Endothelial cell of umbilical vein (primary cell): Measurements from ENCODE around the gene UGT1A3. TPM values are rescaled to one million over a fixed set of nuclear protein-coding genes. Genes with fewer than 3 reads are reported as not detected.
A peak's percentile ranks its signal among the peaks of the same experiment; 100 is the strongest.
"Not testable (repeated sequence)": the region's sequence is repeated elsewhere in the genome, so short reads cannot be mapped to it uniquely, and the experiment has no call there.

Experiments used
- BruUV-seq: library from RNA; stranded (reverse); fragments of 400-500 nt; replicated peaks from 2 replicates; lab custom pipeline; 2021; lab: Mats Ljungman, UMichigan
- CTCF ChIA-PET: fragments of 300-600, 350-600 bp; sonication (Branson Sonifier 250); formaldehyde crosslinking; loops from one replicate; lab custom pipeline; 2021; ENCODE audit warnings: antibody characterized with exemption, inconsistent platforms; lab: Charles Lee
- POLR2A ChIA-PET: fragments of 300-600, 350-600 bp; sonication (Branson Sonifier 250); formaldehyde crosslinking; loops from one replicate; lab custom pipeline; 2021; ENCODE audit warnings: antibody characterized with exemption, inconsistent platforms; lab: Charles Lee
- DNase-seq: peaks from one replicate; pipeline ENCODE4 v3.0.0-alpha.2; 2011; ENCODE audit warnings: low read depth, low spot score
- FAIRE-seq: peaks from 2 replicates; lab custom pipeline; 2011; peaks lifted over from hg19 to GRCh38; lab: Jason Lieb, UNC
- H2AFZ ChIP-seq: 2 replicates; pipeline ENCODE4 v1.6.0; 2012; ENCODE audit warnings: low read depth, low read length, control low read depth, inconsistent platforms
- H3K27ac ChIP-seq: 2 replicates; pipeline ENCODE4 v1.5.1; 2011; ENCODE audit warnings: low read depth, mild to moderate bottlenecking, control low read depth, low read length, moderate library complexity; ENCODE audit not compliant: insufficient read depth
- H3K27me3 ChIP-seq, 2 experiments: 2 replicates each; pipeline versions ENCODE4 v1.6.0 to v1.6.1; 2011; ENCODE audit warnings: low read length in 2 of 2, mixed read lengths in 1 of 2; ENCODE audit not compliant: control insufficient read depth in 2 of 2, insufficient read depth in 2 of 2
- H3K36me3 ChIP-seq, 2 experiments: 2 replicates in 1 of 2; 3 replicates in 1 of 2; pipeline ENCODE4 v1.5.1; 2011; ENCODE audit warnings: low read length in 2 of 2, mild to moderate bottlenecking in 1 of 2, moderate library complexity in 1 of 2; ENCODE audit not compliant: control insufficient read depth in 2 of 2, insufficient read depth in 2 of 2; ENCODE audit errors: extremely low read depth in 1 of 2
- H3K4me1 ChIP-seq: 3 replicates; pipeline ENCODE4 v1.5.1; 2011; ENCODE audit warnings: mild to moderate bottlenecking, low read length; ENCODE audit not compliant: control insufficient read depth, insufficient read depth; ENCODE audit errors: extremely low read depth
- H3K4me2 ChIP-seq: 2 replicates; pipeline ENCODE4 v1.6.1; 2011; ENCODE audit warnings: low read length, control low read depth, mixed read lengths; ENCODE audit not compliant: insufficient read depth
- H3K4me3 ChIP-seq, 3 experiments: fragments of 200-600 bp in 1 of 3; sonication (generic), shearing (Covaris generic) in 1 of 3; replicated peaks in 1 of 3; 2 replicates each; pipeline ENCODE4 v1.5.1; 2011 to 2016; ENCODE audit warnings: control low read depth in 3 of 3, low read length in 3 of 3, mild to moderate bottlenecking in 2 of 3, inconsistent platforms in 1 of 3, low read depth in 1 of 3, moderate library complexity in 1 of 3; ENCODE audit not compliant: insufficient read depth in 1 of 3
- H3K79me2 ChIP-seq: 2 replicates; pipeline ENCODE4 v1.6.0; 2012; ENCODE audit warnings: low read length, inconsistent platforms; ENCODE audit not compliant: control insufficient read depth, insufficient read depth
- H3K9ac ChIP-seq: replicated peaks from 2 replicates; pipeline ENCODE3; 2011; ENCODE audit warnings: low read length, control low read depth; ENCODE audit not compliant: insufficient read depth; ENCODE audit errors: extremely low read depth
- H3K9me1 ChIP-seq: replicated peaks from 3 replicates; pipeline ENCODE4 v1.6.0; 2011; ENCODE audit warnings: mild to moderate bottlenecking, low read length; ENCODE audit not compliant: control insufficient read depth, insufficient read depth; ENCODE audit errors: extremely low read depth
- H3K9me3 ChIP-seq: replicated peaks from 2 replicates; pipeline ENCODE4 v1.5.1; 2012; ENCODE audit warnings: low read length, inconsistent platforms; ENCODE audit not compliant: control insufficient read depth, insufficient read depth
- H4K20me1 ChIP-seq: replicated peaks from 2 replicates; pipeline ENCODE3; 2011; ENCODE audit warnings: mild to moderate bottlenecking, low read length; ENCODE audit not compliant: control insufficient read depth, insufficient read depth; ENCODE audit errors: extremely low read depth
- CTCF ChIP-seq, 2 donors: IDR thresholded peaks; 1 replicate in 1 of 2; 2 replicates in 1 of 2; pipeline ENCODE4 v1.5.1; 2011; ENCODE audit warnings: low read length in 2 of 2, mild to moderate bottlenecking in 2 of 2, moderate library complexity in 2 of 2, control low read depth in 1 of 2, inconsistent platforms in 1 of 2, low read depth in 1 of 2; ENCODE audit not compliant: insufficient read depth in 1 of 2; ENCODE audit errors: extremely low read depth in 1 of 2
- FOS ChIP-seq: IDR thresholded peaks from 2 replicates; pipeline ENCODE4 v1.6.1; 2011; ENCODE audit warnings: mild to moderate bottlenecking, low read length, moderate library complexity, borderline replicate concordance; ENCODE audit not compliant: insufficient read depth
- GATA2 ChIP-seq: IDR thresholded peaks from 2 replicates; pipeline ENCODE4 v1.7.0; 2011; ENCODE audit warnings: low read depth, mild to moderate bottlenecking, moderate library complexity, mixed read lengths, low read length; ENCODE audit not compliant: insufficient read length, insufficient read depth
- JUN ChIP-seq: IDR thresholded peaks from 2 replicates; pipeline ENCODE4 v1.6.1; 2011; ENCODE audit warnings: borderline replicate concordance, low read depth; ENCODE audit not compliant: insufficient read length, insufficient read depth
- dilution Hi-C: fragments of 300-500 bp; cut with MboI; formaldehyde crosslinking; loops from one replicate; pipeline ENCODE4 v1.15.0; 2019; ENCODE audit warnings: low sequenced_read_pairs; ENCODE audit not compliant: extremely low pct_ligation_motif_present
- intact Hi-C: fragments of 100-400 bp; cut with micrococcal nuclease; formaldehyde crosslinking; loops from one replicate; pipeline ENCODE4 v1.10.0; 2022
- polyA plus RNA-seq, 4 experiments: library from polyadenylated mRNA; depleted of rRNA in 3 of 4; stranded (reverse) in 3 of 4; unstranded in 1 of 4; fragments of >200 nt; gene quantifications; 2 replicates each; pipeline versions ENCODE4 v1.2.1 to v1.2.3, GENCODE V29; 2011 to 2012; ENCODE audit warnings: missing spikeins in 1 of 4
- total RNA-seq: library from RNA; stranded (reverse); gene quantifications from 2 replicates; pipeline ENCODE4 v1.2.3, GENCODE V29; 2021
- TF ChIP-seq, protein P1 (sequence below): IDR thresholded peaks from 2 replicates; pipeline ENCODE4 v1.6.1; 2011; ENCODE audit not compliant: insufficient read depth, insufficient read length

Gene UGT1A3
- total and polyA plus RNA-seq, 2 donors (not counting 3 experiments of a cell fraction or from before 2014, with no cell fraction given) = not detected

- no peak for TF ChIP-seq FOS
- peak; percentile 15 for TF ChIP-seq JUN
- TF ChIP-seq GATA2 = peak; percentile 13
- no peak for TF ChIP-seq CTCF (IDR thresholded peaks at IDR 0.05; ENCODE audit: extremely low read depth in 1 of 2, insufficient read depth in 1 of 2, low read depth in 1 of 2, low read length in 2 of 2)
- TF ChIP-seq, protein P1, sequence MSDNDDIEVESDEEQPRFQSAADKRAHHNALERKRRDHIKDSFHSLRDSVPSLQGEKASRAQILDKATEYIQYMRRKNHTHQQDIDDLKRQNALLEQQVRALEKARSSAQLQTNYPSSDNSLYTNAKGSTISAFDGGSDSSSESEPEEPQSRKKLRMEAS = no peak
- no peaks in the 10 kb centered on the region for H3K9me1 ChIP-seq
- ChIA-PET POLR2A (interaction anchor here (0.8 kb wide), 1 partner anchor 213 kb away, joined by 3 read pairs; no protein-coding TSS in a partner anchor), CTCF (interaction anchor here (1.0 to 3.5 kb wide), 2 partner anchors 12 to 252 kb away, joined by 5 to 14 read pairs; partner anchors contain the start of gene UGT1A5)
- no peak overlapping the region for H3K4me3 ChIP-seq
- H3K9ac ChIP-seq = peak overlapping the region; percentile 62
- DNase-seq (peak; percentile 94), FAIRE-seq (no peak)
- no TSS peak for BruUV-seq
- H3K4me2 ChIP-seq = no peak overlapping the region
- peaks cover 4% of the 10 kb centered on the region for H3K4me1 ChIP-seq
- intact Hi-C loops = loop anchor here (1.0 kb wide), 1 partner anchor 11 kb away; no protein-coding TSS in a partner anchor
- no peaks in the 10 kb centered on the region for H4K20me1 ChIP-seq
- H3K27ac ChIP-seq = peak overlapping the region; percentile 95
- no peaks in the 10 kb centered on the region for H3K27me3 ChIP-seq
- no peaks in the 10 kb centered on the region for H3K79me2 ChIP-seq
- H3K36me3 ChIP-seq = no peaks in the 10 kb centered on the region
- no peaks in the 10 kb centered on the region for H3K9me3 ChIP-seq
- dilution Hi-C loops = no loop called here
- peak overlapping the region; percentile 38 for H2AFZ ChIP-seq
Measured at GRCh38 chr2:233700028-233700635, 28.7 kb upstream of the UGT1A3 start.

GRCh38 chr2:233700842-233701241, 28.0 kb upstream of the UGT1A3 start:
- H3K27me3 ChIP-seq, H3K4me3 ChIP-seq, H4K20me1 ChIP-seq, DNase-seq, H3K79me2 ChIP-seq, H3K27ac ChIP-seq, POLR2A ChIA-PET, H3K9me3 ChIP-seq, BruUV-seq, FAIRE-seq, H3K4me1 ChIP-seq, H3K9me1 ChIP-seq, dilution Hi-C loops, H3K36me3 ChIP-seq, H3K4me2 ChIP-seq, H2AFZ ChIP-seq, H3K9ac ChIP-seq: not testable (repeated sequence)
- CTCF ChIA-PET = interaction anchor here (1.0 to 3.5 kb wide), 2 partner anchors 11 to 253 kb away, joined by 5 to 14 read pairs; partner anchors contain the start of gene UGT1A5
- intact Hi-C loops = loop anchor here (1.0 kb wide), 1 partner anchor 12 kb away; no protein-coding TSS in a partner anchor
